Tibial nerve (tissue), 4 donors: ENCODE results near the gene PPAT. TPM values are rescaled to one million over a fixed set of nuclear protein-coding genes. Genes with fewer than 3 reads are reported as not detected.
"Not testable (repeated sequence)": the region's sequence is repeated elsewhere in the genome, so short reads cannot be mapped to it uniquely, and the experiment has no call there.

ENCODE experiments used
- DNase-seq, 2 donors: peaks; one replicate each; pipeline ENCODE4 v3.0.0-alpha.2; 2019; ENCODE audit warnings: low spot score in 2 of 2
- H3K27ac ChIP-seq, 4 donors: fragments of 200-600 bp; sonication (generic) in 3 of 4; one replicate each; pipeline ENCODE4 v1.5.1; 2017 to 2019; ENCODE audit warnings: mild to moderate bottlenecking in 1 of 4
- H3K27me3 ChIP-seq, 2 donors: fragments of 200-600 bp; sonication (generic) in 1 of 2; one replicate each; pipeline versions ENCODE4 v1.5.1 to v1.6.0; 2017 to 2019
- H3K36me3 ChIP-seq, 3 donors: fragments of 200-600 bp; sonication (generic); one replicate each; pipeline ENCODE4 v1.5.1; 2018 to 2019
- H3K4me1 ChIP-seq, 4 donors: fragments of 200-600 bp; sonication (generic) in 3 of 4; one replicate each; pipeline ENCODE4 v1.5.1; 2017 to 2019
- H3K4me3 ChIP-seq, 4 donors: fragments of 200-600 bp; sonication (generic) in 3 of 4; one replicate each; pipeline ENCODE4 v1.5.1; 2017 to 2019; ENCODE audit warnings: mild to moderate bottlenecking in 1 of 4, moderate library complexity in 1 of 4
- H3K9me3 ChIP-seq, 4 donors: fragments of 200-600 bp; sonication (generic) in 3 of 4; one replicate each; pipeline ENCODE4 v1.5.1; 2017 to 2019
- EP300 ChIP-seq, 2 donors: sonication (generic); formaldehyde crosslinking; IDR thresholded peaks; one replicate each; pipeline ENCODE4 v1.6.1; 2017; ENCODE audit warnings: antibody characterized with exemption in 2 of 2, mild to moderate bottlenecking in 1 of 2
- POLR2A ChIP-seq, 2 donors: fragments of 450-650 bp; IDR thresholded peaks; one replicate each; pipeline ENCODE4 v1.6.1; 2017; ENCODE audit warnings: antibody characterized with exemption in 2 of 2, mild to moderate bottlenecking in 2 of 2, moderate library complexity in 2 of 2
- WGBS, 2 donors: methylation state at CpG; one replicate each; pipeline ENCODE4 v1.1.5; 2018; 5-methylcytosine and 5-hydroxymethylcytosine counted together
- total RNA-seq, 4 donors: library from RNA; depleted of rRNA; stranded (reverse); fragments of >200 nt; gene quantifications; one replicate each; pipeline ENCODE4 v1.1.0, GENCODE V29; 2016
- TF ChIP-seq, protein P1 (sequence below), 5 experiments: fragments of 200-600 bp in 3 of 5; fragments of 450-650 bp in 2 of 5; sonication (generic) in 3 of 5; IDR thresholded peaks; one replicate each; pipeline ENCODE4 v1.5.1; 2016 to 2019; ENCODE audit warnings: antibody characterized with exemption in 5 of 5, mild to moderate bottlenecking in 3 of 5, moderate library complexity in 2 of 5

Gene PPAT
- total RNA-seq, 4 donors from 2014 or later, result 2.2 to 7.8 (median 3.8) TPM

DNA sequence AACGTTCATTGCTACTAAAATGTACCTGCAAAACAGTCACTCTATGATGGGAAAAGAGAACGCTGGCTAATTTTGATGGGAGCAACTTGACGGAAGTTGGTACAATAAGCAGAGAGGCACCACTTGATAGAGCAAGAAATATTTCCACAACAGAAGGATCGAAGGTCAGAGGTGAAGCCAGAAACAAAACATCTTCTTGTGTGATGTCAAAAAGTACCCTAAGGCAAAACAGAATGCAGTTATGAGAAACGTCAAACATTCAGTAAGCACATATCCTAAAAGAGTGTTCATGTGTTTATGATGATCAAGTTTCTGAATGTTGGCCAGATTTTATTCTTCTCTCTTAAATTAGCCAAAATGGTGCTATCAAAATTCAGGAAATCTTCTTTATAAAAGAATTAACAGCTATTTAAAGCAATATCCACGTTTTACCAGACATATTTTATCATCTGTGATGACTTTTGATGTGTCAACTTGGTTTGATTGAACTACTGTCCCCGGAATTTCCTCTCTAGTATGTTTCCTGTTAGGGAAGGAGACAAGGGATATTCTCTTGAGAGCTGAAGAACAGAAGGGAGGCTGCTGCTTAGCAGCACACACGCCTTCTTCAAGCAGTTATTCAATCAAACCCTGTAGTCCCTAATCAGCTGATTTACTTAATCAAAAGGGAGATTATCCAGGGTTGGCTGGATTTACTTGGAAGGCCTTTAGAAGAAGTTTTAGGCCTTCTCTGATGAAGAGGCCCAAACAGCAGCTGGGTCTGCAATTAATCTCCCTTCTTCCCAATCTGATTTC is 63.8 kb downstream of the PPAT start:
- WGBS, 2 donors, result 40 to 41% methylated on average over 8 of the region's 8 CpGs
- H3K36me3 ChIP-seq, result peaks cover 0 to 33% (median 0%) of the 10 kb centered on the region in 3 donors
- H3K4me3 ChIP-seq, result no peak overlapping the region
- no peaks in the 10 kb centered on the region for H3K9me3 ChIP-seq
- peaks cover 0 to 5% (median 0%) of the 10 kb centered on the region in 4 donors for H3K4me1 ChIP-seq
- H3K27ac ChIP-seq, result peak overlapping the region in 1 of 4 donors; percentile 5
- no peak for TF ChIP-seq POLR2A (IDR thresholded peaks at IDR 0.05)
- TF ChIP-seq, protein P1, sequence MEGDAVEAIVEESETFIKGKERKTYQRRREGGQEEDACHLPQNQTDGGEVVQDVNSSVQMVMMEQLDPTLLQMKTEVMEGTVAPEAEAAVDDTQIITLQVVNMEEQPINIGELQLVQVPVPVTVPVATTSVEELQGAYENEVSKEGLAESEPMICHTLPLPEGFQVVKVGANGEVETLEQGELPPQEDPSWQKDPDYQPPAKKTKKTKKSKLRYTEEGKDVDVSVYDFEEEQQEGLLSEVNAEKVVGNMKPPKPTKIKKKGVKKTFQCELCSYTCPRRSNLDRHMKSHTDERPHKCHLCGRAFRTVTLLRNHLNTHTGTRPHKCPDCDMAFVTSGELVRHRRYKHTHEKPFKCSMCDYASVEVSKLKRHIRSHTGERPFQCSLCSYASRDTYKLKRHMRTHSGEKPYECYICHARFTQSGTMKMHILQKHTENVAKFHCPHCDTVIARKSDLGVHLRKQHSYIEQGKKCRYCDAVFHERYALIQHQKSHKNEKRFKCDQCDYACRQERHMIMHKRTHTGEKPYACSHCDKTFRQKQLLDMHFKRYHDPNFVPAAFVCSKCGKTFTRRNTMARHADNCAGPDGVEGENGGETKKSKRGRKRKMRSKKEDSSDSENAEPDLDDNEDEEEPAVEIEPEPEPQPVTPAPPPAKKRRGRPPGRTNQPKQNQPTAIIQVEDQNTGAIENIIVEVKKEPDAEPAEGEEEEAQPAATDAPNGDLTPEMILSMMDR (IDR thresholded peaks at IDR 0.05), result no peak
- TF ChIP-seq EP300 (IDR thresholded peaks at IDR 0.05), result no peak
- H3K27me3 ChIP-seq, result no peaks in the 10 kb centered on the region
- DNase-seq, result no peak

DNA sequence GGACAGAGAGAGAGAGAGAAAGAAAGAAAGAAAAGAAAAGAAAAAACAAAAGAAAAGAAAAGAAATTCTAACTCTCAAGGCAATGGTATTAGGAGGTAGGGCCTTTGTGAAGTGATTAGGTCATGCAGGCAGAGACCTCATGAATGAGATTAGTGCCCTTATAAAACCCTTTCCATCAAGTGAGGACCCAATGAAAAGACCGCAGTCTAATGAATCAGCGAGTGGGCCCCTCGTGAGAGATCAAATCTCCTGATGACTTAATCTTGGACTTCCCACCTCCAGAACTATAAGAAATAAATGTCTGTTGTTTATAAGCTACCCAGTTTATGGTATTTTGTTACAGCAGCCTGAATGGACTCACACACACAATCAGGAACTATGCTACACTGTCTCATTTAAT is 65.0 kb downstream of the PPAT start:
- Histone ChIP-seq H3K4me1 (peaks cover 0 to 5% (median 0%) of the 10 kb centered on the region in 4 donors), H3K9me3 (no peaks in the 10 kb centered on the region), H3K27ac (no peak overlapping the region), H3K36me3 (peaks cover 0 to 30% (median 0%) of the 10 kb centered on the region in 3 donors), H3K4me3 (no peak overlapping the region), H3K27me3 (no peaks in the 10 kb centered on the region)
- TF ChIP-seq EP300 (IDR thresholded peaks at IDR 0.05) (no peak), POLR2A (IDR thresholded peaks at IDR 0.05) (no peak)
- TF ChIP-seq, protein P1 (IDR thresholded peaks at IDR 0.05), result no peak
- WGBS, 2 donors, result 85 to 88% methylated on average over 3 of the region's 3 CpGs
- DNase-seq, result no peak

DNA sequence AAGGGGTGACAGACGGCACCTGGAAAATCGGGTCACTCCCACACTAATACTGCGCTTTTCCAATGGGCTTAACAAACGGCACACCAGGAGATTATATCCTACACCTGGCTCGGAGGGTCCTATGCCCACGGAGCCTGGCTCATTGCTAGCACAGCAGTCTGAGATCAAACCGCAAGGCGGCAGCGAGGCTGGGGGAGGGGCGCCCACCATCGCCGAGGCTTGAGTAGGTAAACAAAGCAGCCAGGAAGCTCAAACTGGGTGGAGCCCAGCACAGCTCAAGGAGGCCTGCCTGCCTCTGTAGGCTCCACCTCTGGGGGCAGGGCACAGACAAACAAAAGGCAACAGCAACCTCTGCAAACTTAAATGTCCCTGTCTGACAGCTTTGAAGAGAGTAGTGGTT is 72.4 kb downstream of the PPAT start:
- DNase-seq, H3K4me3 ChIP-seq: not testable (repeated sequence)
- 96 to 98% methylated on average over 12 of the region's 12 CpGs for WGBS, 2 donors

DNA sequence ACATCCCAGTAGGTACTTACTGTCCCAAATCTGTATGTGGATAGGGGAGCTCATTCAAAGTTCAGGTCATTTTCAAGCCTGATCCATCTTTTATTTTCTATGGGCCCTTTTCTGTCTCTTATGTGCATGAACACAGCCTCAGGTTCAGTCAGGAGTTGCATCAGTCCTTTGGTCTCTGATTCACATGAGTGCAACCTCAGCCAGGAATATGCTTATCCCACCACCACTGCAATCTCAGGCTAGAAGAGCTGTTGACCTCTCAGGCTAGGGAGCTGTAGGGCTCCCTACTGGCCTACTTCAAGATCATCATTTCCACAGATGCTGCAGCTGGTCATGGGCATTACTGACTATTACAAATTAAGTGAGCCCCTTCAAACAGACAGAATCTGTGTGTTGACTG is 75.3 kb downstream of the PPAT start:
- no peaks in the 10 kb centered on the region for H3K27me3 ChIP-seq
- peaks cover 0 to 58% (median 0%) of the 10 kb centered on the region in 3 donors for H3K36me3 ChIP-seq
- TF ChIP-seq POLR2A (IDR thresholded peaks at IDR 0.05) (no peak), EP300 (IDR thresholded peaks at IDR 0.05) (no peak)
- TF ChIP-seq, protein P1 (IDR thresholded peaks at IDR 0.05), result no peak
- H3K27ac ChIP-seq, result no peak overlapping the region
- no peaks in the 10 kb centered on the region for H3K4me1 ChIP-seq
- no peak overlapping the region for H3K4me3 ChIP-seq
- H3K9me3 ChIP-seq, result peaks cover 0 to 4% (median 0%) of the 10 kb centered on the region in 4 donors
- no peak for DNase-seq

More for the DNA sequence above, 72.4 kb downstream of the PPAT start:
- not testable (repeated sequence) for H3K4me1 ChIP-seq, H3K27ac ChIP-seq, H3K9me3 ChIP-seq, H3K27me3 ChIP-seq
- peaks cover 0 to 31% (median 0%) of the 10 kb centered on the region in 3 donors for H3K36me3 ChIP-seq

DNA sequence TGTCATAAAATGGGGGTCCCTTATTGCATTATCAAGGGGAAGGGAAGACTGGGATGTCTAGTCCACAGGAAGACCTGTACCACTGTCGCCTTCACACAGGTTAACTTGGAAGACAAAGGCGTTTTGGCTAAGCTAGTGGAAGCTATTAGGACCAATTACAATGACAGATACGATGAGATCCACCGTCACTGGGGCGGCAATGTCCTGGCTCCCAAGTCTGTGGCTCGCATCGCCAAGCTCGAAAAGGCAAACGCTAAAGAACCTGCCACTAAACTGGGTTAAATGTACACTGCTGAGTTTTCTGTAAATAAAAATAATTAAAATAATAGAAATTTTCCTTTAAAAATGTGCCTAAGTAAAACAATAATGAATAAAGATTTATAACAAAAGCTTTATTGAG is 78.8 kb downstream of the PPAT start:
- TF ChIP-seq, protein P1 (IDR thresholded peaks at IDR 0.05), result no peak
- TF ChIP-seq EP300 (IDR thresholded peaks at IDR 0.05), result no peak
- no peak for TF ChIP-seq POLR2A (IDR thresholded peaks at IDR 0.05)
- 97 to 99% methylated on average over 9 of the region's 9 CpGs for WGBS, 2 donors
- H3K4me3 ChIP-seq, result no peak overlapping the region

More for the DNA sequence above, 78.8 kb downstream of the PPAT start:
- no peaks in the 10 kb centered on the region for H3K4me1 ChIP-seq
- DNase-seq, result no peak
- H3K36me3 ChIP-seq, result peaks cover 0 to 68% (median 0%) of the 10 kb centered on the region in 3 donors
- no peak overlapping the region for H3K27ac ChIP-seq
- H3K27me3 ChIP-seq, result no peaks in the 10 kb centered on the region
- H3K9me3 ChIP-seq, result no peaks in the 10 kb centered on the region
